ENCODE results near the gene SDCCAG8.
A peak's percentile ranks its signal among the peaks of the same experiment; 100 is the strongest.
"Not testable (repeated sequence)": the region's sequence is repeated elsewhere in the genome, so short reads cannot be mapped to it uniquely, and the experiment has no call there.

Gene SDCCAG8

DNA sequence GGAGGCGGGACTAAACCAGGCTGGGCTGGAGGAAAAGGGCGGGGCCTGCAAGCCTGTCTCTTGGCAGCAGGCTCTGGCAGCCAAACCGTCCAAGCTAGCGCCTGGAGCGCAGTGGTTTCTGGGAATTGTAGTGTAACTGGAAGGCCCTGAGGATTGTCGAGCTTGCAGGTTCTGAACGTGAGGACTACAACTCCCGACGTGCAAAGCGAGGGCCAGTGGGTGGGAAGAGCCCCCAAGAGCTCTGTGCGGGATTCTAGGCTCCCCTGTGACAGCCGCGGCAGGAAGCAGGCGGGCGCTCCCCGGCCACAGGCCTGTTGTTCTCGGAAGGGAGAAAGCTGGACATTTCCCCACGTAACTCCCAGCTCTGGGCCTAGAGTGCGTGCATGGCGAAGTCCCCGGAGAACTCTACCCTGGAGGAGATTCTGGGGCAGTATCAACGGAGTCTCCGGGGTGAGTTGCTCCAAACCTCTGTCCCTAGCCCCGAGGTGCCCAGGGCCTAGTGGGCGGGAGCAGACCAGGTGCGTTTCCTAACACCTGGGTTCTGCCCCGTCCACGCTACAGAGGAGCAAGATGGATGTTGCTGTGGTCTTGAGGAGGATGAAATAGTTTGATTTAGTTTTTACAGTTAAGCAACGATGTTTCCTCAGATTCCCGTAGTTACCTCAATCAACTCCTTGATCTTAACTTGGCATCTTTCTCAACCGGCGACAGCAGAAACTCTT is at the start of gene SDCCAG8:
Gene SDCCAG8, plus strand, starts transcription at position 251 of the 722 bp plus-strand sequence. Its CDS starts 133 bp downstream, at position 384.
- DNase-seq, result peak; percentile 100

DNA sequence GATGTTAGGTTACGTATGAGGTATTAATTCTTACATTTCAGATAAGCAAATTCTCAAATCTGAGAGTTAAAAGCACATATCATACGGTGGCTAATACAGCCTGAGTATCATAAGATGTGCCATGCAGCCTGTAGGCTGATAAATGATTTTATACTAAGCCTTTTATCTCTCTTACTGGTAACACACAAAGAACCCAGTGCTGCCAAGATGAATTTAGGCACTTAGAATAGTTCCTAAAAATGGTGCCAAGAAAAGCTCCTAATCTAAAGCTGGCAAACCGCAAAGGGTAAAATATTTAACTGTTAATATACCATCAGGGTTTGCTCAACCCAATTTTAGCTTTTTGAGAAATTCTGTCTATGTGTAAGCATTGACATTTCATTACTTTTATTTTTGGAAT is 43.9 kb upstream of the SDCCAG8 start:
- DNase-seq, result not testable (repeated sequence)

DNA sequence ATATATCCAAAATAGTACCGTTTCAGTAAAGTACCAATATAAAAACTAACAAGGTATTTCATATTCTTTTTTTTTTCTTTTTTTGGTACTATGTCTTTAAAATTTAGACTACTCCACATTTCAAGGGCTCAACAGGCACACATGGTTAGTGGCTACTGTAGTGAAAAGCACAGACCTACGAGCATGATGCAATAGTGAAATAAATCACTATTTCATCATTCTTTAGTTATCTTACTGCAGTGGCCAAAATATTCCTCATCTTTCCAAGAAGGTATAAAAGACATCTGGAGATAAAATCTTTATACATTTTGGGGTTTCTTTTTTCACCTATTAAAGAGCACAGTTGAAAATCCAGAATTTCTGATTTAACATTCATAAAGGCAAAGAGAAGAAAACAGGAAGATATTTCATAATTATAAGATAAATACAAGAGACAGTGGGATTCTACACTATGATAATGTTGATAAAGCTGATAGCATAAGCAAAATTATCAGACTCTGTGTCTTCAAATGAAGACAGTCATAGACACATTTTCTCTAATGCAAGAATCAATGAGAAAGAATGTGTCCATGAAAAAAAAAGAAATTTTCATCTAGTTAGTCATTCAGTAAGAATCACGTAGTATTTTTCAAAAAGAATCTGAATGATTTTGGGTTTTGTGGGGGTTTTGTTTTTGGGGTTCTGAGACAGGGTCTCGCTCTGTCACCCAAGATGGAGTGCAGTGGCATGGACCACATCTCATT is 42.6 kb upstream of the SDCCAG8 start:
- DNase-seq, result no peak

DNA sequence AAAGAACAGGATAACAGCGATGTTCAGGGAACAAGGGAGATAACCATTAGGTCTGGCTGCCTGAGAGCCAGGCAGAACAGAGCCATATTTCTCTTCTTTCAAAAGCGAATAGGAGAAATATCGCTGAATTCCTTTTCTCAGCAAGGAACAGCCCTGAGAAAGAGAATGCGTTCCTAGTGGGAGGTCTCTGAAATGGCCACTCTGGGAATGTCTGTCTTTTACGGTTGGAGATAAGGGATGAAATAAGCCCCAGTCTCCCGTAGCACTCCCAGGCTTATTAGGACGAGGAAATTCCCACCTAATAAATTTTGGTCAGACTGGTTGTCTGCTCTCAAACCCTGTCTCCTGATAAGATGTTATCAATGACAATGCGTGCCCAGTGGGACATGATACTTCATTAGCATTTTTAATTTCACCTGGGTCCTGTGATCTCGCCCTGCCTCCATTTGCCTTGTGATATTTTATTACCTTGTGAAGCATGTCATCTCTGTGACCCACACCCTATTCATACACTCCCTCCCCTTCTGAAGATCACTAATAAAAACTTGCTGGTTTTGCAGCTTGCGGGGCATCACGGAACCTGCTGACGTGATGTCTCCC is 40.5 kb upstream of the SDCCAG8 start:
- not testable (repeated sequence) for DNase-seq

DNA sequence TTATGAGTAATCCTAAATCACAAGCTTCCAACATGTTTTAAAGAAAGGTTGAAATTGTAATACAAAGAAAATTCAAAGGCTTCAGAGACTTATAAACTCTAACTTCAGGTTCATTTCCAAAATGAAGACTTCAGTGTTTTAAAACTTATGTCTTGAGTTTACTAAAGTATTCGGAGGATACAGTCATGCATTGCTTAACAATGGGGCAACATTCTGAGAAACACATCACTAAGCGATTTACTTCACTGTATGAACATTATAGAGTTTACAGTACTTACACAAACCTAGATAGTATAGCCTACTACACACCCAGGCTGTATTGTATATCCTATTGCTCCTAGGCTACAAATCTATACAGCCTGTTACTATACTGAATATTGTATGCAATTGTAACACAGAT is 39.1 kb upstream of the SDCCAG8 start:
- DNase-seq, result no peak

DNA sequence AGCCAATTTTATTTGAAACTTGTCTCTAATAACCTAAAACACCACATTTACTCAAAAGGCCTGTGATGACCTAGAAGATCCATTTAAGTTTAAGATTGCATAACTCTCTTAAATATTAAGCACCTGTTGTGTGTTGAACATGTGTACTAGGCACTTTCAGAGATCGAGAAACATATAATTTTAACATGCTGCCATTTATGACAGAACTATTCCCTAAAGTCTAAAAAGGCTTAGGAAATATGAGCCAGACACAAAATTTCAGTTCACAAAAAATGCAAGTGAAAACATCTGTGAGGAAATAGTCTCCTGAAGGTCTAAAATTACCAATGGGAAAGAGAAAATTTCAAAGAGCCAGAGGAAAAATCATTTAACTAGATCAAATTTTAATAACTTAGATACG is 38.5 kb upstream of the SDCCAG8 start:
- DNase-seq, result no peak

DNA sequence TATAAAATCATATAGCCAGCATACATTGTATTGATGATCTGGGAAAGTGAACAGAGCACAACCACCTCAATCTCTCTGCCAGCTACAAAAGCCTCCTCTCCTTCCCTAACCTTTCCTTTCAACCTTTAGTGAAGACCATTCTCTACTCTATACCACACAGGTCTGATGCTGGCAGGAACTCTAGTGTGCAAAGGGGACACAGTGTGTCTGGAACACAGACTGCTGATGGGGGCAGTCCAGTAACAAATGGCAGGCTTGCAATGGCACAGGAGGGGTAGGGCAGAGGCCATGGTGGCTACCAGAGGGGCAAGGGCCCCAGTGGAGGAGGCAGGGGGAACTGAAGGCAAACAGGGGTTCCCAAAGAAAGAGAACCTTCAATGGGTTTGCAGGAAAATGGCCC is 37.8 kb upstream of the SDCCAG8 start:
- no peak for DNase-seq

DNA sequence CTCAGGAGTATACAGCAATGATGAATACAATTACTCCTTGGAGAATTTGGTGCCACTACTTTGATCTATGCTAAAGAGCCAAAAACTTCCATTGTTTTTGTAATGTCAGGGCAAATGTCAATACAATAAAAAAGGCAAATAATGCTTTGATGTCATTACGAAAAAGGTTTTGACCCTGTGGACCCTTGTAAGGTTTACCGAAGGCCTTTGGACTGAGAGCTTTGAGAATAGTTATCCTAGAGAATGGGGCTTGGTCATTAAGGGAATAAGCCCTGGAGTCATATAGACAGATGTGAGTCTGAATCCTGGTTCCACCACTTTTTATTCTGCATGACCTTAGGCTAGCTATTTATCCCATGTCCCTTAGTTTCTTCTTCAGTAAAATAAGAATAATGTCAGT is 28.2 kb upstream of the SDCCAG8 start:
- no peak for DNase-seq

DNA sequence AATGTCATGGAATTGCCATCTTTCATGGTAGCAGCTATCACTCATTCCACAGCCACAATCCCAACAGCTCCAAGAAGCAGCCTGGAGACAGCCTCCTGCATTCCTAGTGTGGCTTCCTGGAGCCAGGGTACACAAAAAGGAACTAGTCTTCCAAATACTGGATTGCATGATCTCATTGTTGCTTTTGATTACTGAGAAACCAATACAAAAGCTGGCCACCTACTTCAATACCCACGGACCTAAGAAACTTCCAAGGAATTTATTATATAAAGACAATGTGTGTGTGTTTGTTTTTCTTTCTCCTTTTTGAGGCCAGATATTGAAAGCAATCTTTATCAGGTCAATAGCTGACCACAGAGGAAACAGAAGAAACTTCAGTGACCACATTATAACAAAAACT is 26.3 kb upstream of the SDCCAG8 start:
- DNase-seq, result no peak

DNA sequence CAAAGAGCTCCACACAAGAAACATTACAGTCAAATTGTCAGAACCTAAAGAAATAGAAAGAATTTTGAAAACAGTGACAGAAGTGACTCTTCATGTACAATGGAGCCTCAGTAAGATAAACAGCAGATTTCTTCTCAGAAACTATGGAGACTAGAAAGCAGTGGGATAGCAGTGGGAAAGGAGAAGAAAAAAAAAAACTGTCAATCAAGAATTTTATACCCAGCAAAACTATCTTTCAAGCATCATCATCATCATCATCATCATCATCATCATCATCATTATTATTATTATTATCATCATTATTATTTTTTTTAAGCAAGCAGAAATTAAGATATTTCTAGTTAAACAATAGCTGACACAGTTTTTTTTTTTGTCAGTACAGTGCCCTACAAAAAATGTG is 24.9 kb upstream of the SDCCAG8 start:
- DNase-seq, result no peak

DNA sequence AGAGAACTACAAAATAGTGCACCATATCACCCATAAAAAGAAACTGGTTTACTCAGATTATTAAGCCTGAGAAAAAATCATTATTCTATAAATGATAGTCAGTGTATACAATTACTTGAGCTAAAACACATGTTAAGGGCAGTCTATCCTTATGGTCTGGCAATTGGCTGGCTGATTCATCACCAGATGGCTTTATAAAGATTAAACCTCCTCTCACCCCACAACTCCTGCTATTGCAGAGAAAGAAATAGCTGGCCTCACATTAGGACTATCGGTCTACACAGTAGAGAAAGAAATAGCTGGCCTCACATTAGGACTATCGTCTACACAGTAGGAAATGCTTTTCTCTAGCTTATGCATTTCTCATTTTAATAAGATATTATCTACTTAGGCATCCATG is 21.9 kb upstream of the SDCCAG8 start:
- no peak for DNase-seq

DNA sequence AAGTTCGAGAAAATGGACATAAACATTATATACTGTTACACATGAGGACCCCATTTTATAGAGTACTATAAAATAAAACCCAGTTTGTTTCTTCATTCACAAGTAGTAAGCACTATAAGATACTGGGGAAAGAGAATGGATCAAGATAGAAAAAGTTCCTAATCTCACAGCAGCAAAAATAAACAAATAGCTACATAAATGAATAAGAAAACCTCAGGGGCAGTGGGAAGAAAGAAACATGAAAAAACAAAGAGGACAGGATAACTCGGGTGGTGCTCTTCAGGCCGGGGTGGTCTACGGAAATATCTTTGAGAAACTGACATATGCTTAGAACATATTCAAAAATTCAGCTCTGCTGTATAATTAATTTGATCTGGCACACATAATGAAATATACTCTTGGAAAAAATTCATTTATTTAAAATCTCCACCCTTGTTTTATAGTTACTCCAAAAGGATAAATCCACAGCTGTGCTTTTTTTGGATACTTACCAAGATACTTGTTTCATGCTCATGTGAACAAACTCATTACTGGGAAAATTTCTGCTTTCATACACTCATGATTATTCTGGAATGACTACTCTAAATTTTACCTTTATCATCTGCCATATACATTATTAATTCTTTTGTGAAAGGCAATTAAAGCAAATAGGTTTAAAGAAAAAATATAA is 20.7 kb upstream of the SDCCAG8 start:
- DNase-seq, result no peak

DNA sequence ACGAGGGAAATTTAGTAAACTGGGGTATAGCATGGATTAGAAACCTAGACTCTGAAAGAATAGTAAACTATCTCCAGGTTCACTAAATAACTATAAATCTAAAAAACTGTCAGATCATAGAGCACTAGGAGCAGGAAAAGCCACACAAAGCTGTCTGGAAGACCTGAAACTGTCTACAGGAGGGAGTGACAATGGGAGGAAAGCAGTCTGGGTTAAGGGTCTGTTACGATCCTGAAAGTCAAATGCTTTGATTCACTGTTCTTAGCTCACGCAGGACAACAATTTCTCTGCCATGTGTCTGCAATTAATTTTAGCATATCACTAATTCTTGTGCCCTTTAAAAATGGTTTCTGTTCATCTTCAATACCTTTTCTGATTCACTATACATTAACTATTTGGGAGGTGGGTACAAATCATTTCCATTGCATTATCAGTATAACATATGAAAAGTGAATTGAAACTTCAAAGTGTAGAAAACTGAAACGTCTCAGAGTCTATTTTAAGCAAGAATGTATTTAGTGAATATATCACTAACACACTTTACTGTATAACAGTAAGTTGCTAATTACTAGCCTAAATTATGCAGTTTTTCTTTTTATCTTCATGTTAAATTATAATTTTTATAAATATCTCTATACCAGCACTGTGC is 19.1 kb upstream of the SDCCAG8 start:
- DNase-seq, result no peak

DNA sequence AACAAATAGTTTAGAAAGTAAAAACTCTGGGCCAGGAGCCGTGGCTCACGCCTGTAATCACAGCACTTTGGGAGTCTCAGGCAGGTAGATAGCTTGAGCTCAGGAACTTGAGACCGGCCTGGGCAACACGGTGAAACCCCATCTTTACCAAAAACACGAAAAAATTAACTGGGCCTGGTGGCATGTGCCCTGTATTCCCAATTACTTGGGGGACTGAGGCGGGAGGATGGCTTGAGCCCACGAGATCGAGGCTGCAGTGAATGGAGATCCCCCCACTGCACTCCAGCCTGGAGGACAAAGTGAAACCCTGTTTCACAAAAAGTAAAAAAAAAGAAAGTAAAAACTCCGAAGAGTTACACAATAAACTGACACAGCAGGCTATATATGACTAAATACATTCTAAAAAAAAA is 11.4 kb upstream of the SDCCAG8 start:
- no peak for DNase-seq

DNA sequence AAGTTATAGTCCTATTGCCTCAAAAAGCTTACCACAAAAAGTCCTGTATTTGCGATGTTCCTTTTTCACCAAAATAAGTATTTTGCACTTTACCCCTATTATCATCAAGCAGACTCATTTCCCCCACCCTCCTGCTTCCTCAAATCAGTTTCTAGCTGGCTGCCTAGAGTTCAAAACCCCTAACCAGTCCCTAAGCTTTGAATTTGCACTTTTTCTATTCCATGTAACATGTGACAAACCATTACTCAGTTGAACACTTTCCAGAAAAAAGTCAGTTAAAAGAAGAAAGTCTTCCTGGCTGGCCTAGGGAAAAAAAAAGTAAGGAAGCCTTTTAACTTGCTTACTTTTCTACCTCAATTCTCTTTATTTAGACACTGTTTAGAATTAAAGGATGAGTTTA is 8.9 kb upstream of the SDCCAG8 start:
- DNase-seq, result no peak

DNA sequence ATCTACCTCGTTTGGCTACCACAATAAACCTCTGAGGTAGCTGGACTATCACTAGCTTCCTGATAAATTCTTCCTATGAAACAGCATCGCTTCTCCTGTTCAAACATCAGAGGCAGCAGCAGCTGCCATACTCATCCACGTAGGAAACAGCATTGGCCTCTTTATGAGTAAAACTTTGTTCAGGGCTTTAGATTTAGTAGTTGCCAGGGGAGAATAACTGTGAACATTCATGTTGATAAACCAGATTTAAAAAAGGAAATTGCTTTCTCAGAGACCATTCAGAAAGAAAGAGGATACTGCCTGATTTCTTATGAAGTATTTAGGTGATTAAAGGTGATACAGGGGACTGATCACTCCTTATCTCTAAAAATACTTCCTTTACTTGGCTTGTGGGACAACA is 7.9 kb upstream of the SDCCAG8 start:
- no peak for DNase-seq

DNA sequence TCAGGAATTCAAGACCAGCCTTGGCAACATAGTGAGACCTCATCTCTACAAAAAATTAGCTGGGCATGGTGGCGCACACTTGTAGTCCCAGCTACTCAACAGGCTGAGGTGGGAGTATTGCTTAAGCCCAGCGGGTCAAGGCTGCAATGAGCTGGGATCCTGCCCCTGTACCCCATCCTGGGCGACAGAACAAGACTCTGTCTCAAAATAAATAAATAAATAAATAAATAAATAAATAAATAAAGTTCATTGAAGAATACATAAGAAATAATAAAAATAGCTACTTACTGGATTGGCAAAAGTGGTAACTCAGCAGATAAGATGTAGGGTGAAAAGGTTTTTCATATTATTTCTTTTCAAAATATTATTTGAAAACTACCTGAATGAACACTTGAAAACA is 6.6 kb upstream of the SDCCAG8 start:
- DNase-seq, result no peak

DNA sequence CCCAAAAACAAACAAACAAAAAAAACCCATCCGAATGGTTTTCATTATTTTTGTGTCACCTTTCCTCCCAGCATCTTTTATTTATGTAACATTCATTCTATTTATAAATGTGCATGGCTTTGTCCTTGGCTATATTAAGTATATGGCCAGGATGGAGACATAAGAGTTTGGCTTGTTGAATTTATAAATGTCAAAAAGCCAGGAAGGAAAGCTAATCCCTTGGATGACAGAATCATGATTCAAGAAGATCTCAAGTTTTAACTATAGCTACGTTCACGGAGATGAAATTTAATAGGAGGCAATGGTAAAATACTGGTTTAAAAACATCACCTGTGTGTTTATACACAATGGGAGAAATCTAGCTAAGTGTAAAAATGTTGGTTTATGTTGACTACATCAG is 5.7 kb upstream of the SDCCAG8 start:
- DNase-seq, result no peak

DNA sequence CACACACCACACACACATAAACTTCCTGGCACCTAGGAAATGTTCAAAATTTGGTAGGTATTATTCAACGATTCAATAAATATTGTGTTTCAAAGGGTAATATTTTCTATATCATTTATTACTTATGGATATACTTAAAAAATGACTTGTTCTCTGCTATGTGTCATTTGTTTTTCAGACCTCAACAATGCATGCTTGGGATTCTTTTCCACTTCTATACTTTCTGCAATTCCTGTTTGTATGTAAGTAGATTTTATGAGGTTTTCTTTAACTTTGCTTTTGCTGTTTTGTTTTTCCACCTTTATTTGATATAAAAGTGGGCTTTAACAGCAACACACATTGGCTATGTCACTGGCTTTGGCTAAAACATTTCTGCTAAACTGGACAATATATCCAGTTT is 4.3 kb upstream of the SDCCAG8 start:
- DNase-seq, result no peak

DNA sequence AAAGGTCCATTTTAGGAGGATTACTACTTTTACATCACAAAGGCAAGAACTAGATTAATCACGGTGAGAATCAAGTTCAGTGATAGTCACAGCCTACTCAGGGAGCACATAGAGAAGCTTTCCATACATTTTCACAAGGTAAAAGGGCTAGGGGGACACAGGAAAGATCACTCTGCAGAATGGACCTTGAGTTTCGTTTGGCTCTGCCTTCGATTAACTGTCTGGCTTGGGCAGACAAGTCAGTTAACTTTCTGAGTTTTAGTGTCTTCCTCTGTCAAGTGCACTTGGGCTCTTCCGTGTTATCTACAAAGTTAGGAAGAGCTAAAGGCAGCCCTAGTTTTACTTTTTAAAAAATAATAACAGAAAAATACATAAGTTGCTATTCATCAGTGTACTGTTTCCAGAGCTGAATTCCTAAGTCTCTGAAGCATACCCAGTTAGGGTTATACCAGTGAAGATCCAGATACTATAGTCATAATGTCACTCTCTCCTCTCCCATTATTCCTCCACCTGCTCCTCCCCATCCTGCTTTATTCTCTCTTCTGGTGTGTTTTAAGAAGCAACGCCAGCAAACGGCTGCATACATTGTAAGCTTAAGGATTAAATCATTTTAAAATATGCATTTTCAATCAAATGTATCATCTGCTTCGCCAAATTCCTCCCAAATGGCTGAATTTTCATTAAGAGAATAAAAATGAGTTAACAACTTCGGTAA is 2.5 kb upstream of the SDCCAG8 start:
- no peak for DNase-seq

DNA sequence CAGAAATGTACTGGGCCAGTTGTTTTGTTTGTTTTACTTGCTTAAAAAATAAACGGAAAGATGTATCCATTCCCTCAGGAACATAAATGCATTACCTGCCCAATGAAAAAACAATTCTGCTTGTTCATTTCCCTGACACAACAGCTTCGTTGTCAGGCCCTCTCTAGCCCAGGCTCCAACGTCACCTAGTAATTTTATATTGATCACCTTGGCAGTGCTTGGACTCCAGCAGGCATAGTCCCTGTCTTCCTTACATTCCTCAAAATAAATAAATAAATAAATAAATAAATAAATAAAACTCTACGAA is 2.0 kb upstream of the SDCCAG8 start:
- DNase-seq, result no peak

DNA sequence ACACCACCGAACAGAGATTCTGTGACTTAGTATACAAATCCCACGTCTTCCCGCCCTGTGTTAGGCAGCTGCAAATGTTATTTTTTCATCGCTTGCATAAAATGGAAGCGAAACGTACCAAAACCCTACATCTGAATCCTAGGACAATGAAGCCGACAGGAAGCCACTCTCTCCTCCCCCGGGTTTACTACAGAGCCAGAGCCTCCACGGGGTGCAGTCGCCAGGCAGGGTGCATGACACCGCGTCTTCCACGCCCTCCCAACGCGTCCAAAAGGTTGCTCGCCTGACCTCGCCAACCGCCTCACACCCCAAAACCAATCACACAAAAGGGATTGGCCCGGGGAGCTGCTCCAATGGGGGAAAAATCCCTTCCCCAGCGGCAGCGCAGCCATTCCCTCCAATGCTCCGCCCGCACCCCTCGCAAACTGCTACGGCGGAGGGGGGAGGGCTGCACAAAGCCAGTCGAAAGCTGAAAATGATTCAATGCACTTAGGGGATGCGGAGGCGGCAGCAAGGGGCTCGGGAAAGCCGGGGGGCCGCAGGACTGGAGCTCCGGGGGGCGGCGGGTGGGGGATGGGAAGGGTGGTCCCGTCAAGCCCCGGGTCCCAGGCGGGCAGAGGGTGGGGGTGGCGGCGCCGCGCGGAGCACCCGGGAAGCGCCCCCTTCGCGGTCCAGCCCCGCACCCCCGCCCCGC is 1.5 kb upstream of the SDCCAG8 start:
- DNase-seq, result no peak
